ENCODE measurements around the gene KCTD3. TPM values are rescaled to one million over a fixed set of nuclear protein-coding genes. Genes with fewer than 3 reads are reported as not detected.

Gene KCTD3
- total and polyA plus RNA-seq, 2 donors (not counting 3 experiments of a cell fraction or from before 2014, with no cell fraction given), result 19.1 to 28.3 TPM

DNA sequence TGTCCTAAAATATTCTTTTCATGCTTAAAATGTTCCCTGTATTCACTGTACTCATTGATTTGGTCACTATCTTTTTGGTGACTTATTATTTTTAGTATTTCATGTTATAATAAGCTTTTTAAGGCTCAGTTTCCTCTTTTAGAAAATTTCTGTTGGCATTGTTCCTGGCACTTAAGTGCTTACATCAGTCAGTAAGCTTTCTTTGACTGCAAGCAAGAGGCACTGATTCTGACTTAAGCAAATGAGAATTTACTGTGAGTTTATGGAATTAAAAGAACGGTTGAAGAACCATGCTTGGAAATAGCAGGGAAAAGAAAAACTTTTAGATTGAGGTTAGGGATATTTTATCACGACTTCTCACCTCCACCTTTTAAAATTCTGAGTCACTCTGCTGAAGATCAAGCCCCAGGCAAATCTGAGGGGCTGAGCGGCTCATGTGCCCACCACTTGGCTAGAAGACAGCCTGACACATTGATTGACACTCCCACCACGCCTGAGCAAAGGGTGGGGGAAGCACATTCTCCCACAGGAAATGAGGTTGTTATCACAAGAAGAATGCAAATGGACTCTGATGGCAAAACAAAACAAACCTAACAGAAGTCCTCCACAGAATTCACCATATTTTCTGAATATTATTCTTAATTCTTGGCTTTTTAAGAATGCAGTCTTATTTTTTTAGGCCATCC is 102.8 kb downstream of the KCTD3 start:
- H3K27ac ChIP-seq (ENCODE audit: insufficient read depth, low read depth, low read length), result no peak overlapping the region
- no TSS peak for BruUV-seq (replicated peaks)
- POLR2A ChIA-PET, result no interaction called here
- H3K9me3 ChIP-seq (replicated peaks; ENCODE audit: control insufficient read depth, insufficient read depth, low read length), result no peaks in the 10 kb centered on the region
- intact Hi-C loops (cut with micrococcal nuclease) (no loop called here), dilution Hi-C loops (cut with MboI; ENCODE audit: extremely low pct_ligation_motif_present, low sequenced_read_pairs) (no loop called here)
- no peak for DNase-seq (ENCODE audit: low read depth, low spot score)
- H3K27me3 ChIP-seq (ENCODE audit: control insufficient read depth in 2 of 2, insufficient read depth in 2 of 2, low read length in 2 of 2), result no peaks in the 10 kb centered on the region
- no peaks in the 10 kb centered on the region for H3K9me1 ChIP-seq (replicated peaks; ENCODE audit: control insufficient read depth, extremely low read depth, insufficient read depth, low read length)
- no peaks in the 10 kb centered on the region for H4K20me1 ChIP-seq (replicated peaks; ENCODE audit: control insufficient read depth, extremely low read depth, insufficient read depth, low read length)
- CTCF ChIA-PET, result no interaction called here
- no peaks in the 10 kb centered on the region for H3K36me3 ChIP-seq (ENCODE audit: control insufficient read depth in 2 of 2, extremely low read depth in 1 of 2, insufficient read depth in 2 of 2, low read length in 2 of 2)
- H3K4me2 ChIP-seq (ENCODE audit: insufficient read depth, low read length), result no peak overlapping the region
- H3K4me3 ChIP-seq (replicated peaks in 1 of 3; ENCODE audit: insufficient read depth in 1 of 3, low read depth in 1 of 3, low read length in 3 of 3), result no peak overlapping the region
- no peak overlapping the region for H3K9ac ChIP-seq (replicated peaks; ENCODE audit: extremely low read depth, insufficient read depth, low read length)
- no peaks in the 10 kb centered on the region for H3K79me2 ChIP-seq (ENCODE audit: control insufficient read depth, insufficient read depth, low read length)
- H3K4me1 ChIP-seq (ENCODE audit: control insufficient read depth, extremely low read depth, insufficient read depth, low read length), result no peaks in the 10 kb centered on the region
- FAIRE-seq, result no peak
- no peak overlapping the region for H2AFZ ChIP-seq (ENCODE audit: low read depth, low read length)
- TF ChIP-seq GATA2 (IDR thresholded peaks at IDR 0.05; ENCODE audit: insufficient read depth, insufficient read length, low read depth, low read length) (no peak), POLR2AphosphoS5 (IDR thresholded peaks at IDR 0.05; ENCODE audit: insufficient read depth, low read depth, low read length) (no peak)

Small RNAs within 50 kb of the gene (small RNA-seq; reads per million reads assigned to genes)
- gene RF00108 (ENCODE audit: insufficient read depth, insufficient read length, low read depth, low replicate concordance), result not detected
